ENCODE measurements around the gene AGK.
A peak's percentile ranks its signal among the peaks of the same experiment; 100 is the strongest.

- TF ChIP-seq CTCF (IDR thresholded peaks at IDR 0.05) = peak; percentile 94
- TF ChIP-seq ZFX (IDR thresholded peaks at IDR 0.05; ENCODE audit: borderline replicate concordance) = no peak
Observed at GRCh38 chr7:141654551-141654950, 103.3 kb downstream of the AGK start.
